GM19455 (cell line): ENCODE measurements around the gene HAPLN2.
"Not testable (repeated sequence)": the region's sequence is repeated elsewhere in the genome, so short reads cannot be mapped to it uniquely, and the experiment has no call there.

ENCODE experiments used
- ATAC-seq: cut with Tn5 transposase; IDR thresholded peaks from one replicate; pipeline ENCODE4 v1.9.1; 2021; ENCODE audit not compliant: unreplicated experiment

The HAPLN2 gene

GRCh38 chr1:156591432-156592157 lies 27.6 kb upstream of the HAPLN2 start, which contains the start of gene NAXE:
Gene NAXE (plus strand): TSS chr1:156591776. CDS start chr1:156591805, 29 bp downstream.
- ATAC-seq, result peak; percentile 87

- no peak for ATAC-seq
Measured at GRCh38 chr1:156592158-156592909, 26.9 kb upstream of the HAPLN2 start.

GRCh38 chr1:156592910-156593660 lies 26.1 kb upstream of the HAPLN2 start:
- no peak for ATAC-seq

GRCh38 chr1:156593661-156593989 lies 25.6 kb upstream of the HAPLN2 start:
- ATAC-seq, result no peak

- ATAC-seq, result no peak
Measured at GRCh38 chr1:156594190-156594589, 25.0 kb upstream of the HAPLN2 start.

GRCh38 chr1:156595016-156595415 lies 24.2 kb upstream of the HAPLN2 start:
- no peak for ATAC-seq

GRCh38 chr1:156596426-156596825 lies 22.8 kb upstream of the HAPLN2 start:
- no peak for ATAC-seq

- no peak for ATAC-seq
Measured at GRCh38 chr1:156598125-156598524, 21.1 kb upstream of the HAPLN2 start.

GRCh38 chr1:156598731-156599432 lies 20.3 kb upstream of the HAPLN2 start:
- ATAC-seq, result no peak

GRCh38 chr1:156599811-156600210 lies 19.4 kb upstream of the HAPLN2 start:
- ATAC-seq, result no peak

- ATAC-seq, result no peak
Measured at GRCh38 chr1:156600733-156601121, 18.5 kb upstream of the HAPLN2 start.

- ATAC-seq, result peak; percentile 56
Measured at GRCh38 chr1:156601122-156601830, 17.9 kb upstream of the HAPLN2 start, which contains the start of gene GPATCH4. Gene GPATCH4 (minus strand): TSS chr1:156601479.

GRCh38 chr1:156601892-156602291 lies 17.3 kb upstream of the HAPLN2 start:
- no peak for ATAC-seq

- ATAC-seq, result no peak
Measured at GRCh38 chr1:156602557-156602993, 16.6 kb upstream of the HAPLN2 start.

GRCh38 chr1:156607344-156607743 lies 11.9 kb upstream of the HAPLN2 start:
- ATAC-seq, result not testable (repeated sequence)

GRCh38 chr1:156608036-156608674 lies 11.1 kb upstream of the HAPLN2 start:
- ATAC-seq, result peak; percentile 64

GRCh38 chr1:156608981-156609380 lies 10.2 kb upstream of the HAPLN2 start:
- ATAC-seq, result peak; percentile 56

GRCh38 chr1:156610072-156610471 lies 9.1 kb upstream of the HAPLN2 start:
- not testable (repeated sequence) for ATAC-seq

GRCh38 chr1:156612666-156613065 lies 6.5 kb upstream of the HAPLN2 start:
- no peak for ATAC-seq

- ATAC-seq, result no peak
Measured at GRCh38 chr1:156615946-156616345, 3.3 kb upstream of the HAPLN2 start.
